Dermis microvascular lymphatic vessel endothelial cell (primary cell): ENCODE data around the gene MX2. TPM values are rescaled to one million over a fixed set of nuclear protein-coding genes. Genes with fewer than 3 reads are reported as not detected.
A peak's percentile ranks its signal among the peaks of the same experiment; 100 is the strongest.
"Not testable (repeated sequence)": the region's sequence is repeated elsewhere in the genome, so short reads cannot be mapped to it uniquely, and the experiment has no call there.

Experiments used
- DNase-seq, 2 donors: peaks; one replicate each; pipeline versions ENCODE4 v3.0.0 to v3.0.0-alpha.2; 2010; ENCODE audit warnings: low read depth in 2 of 2
- total RNA-seq: library from RNA; depleted of rRNA; stranded (reverse); fragments of >200 nt; gene quantifications from 2 replicates; pipeline ENCODE4 v1.2.1, GENCODE V29; 2014

The MX2 gene
- 0.39 and 0.51 TPM in 2 replicates for total RNA-seq

GRCh38 chr21:41361786-41362604 lies at the start of gene MX2:
TSS of gene MX2 (plus strand) at chr21:41362027. CDS start at chr21:41376907, 14,880 bp downstream.
- peak; percentile 9 to 12 for DNase-seq

- DNase-seq, result not testable (repeated sequence)
Observed at GRCh38 chr21:41313285-41314164, 48.3 kb upstream of the MX2 start.

- no peak for DNase-seq
Observed at GRCh38 chr21:41315726-41316125, 46.1 kb upstream of the MX2 start.

GRCh38 chr21:41316200-41317062 lies 45.4 kb upstream of the MX2 start, which contains the start of gene FAM3B:
TSS of gene FAM3B (plus strand) at chr21:41316801. CDS start at chr21:41316880, 79 bp downstream.
- DNase-seq, result no peak

- DNase-seq, result no peak
Observed at GRCh38 chr21:41317063-41317392, 44.8 kb upstream of the MX2 start.

GRCh38 chr21:41317458-41317857 lies 44.4 kb upstream of the MX2 start:
- DNase-seq, result no peak

- DNase-seq, result no peak
Observed at GRCh38 chr21:41318218-41318617, 43.6 kb upstream of the MX2 start.

- no peak for DNase-seq
Observed at GRCh38 chr21:41319273-41319672, 42.6 kb upstream of the MX2 start.

- no peak for DNase-seq
Observed at GRCh38 chr21:41321211-41321907, 40.5 kb upstream of the MX2 start.

- DNase-seq, result no peak
Observed at GRCh38 chr21:41321908-41322495, 39.8 kb upstream of the MX2 start.

GRCh38 chr21:41322496-41323382 lies 39.1 kb upstream of the MX2 start:
- no peak for DNase-seq

GRCh38 chr21:41325138-41325912 lies 36.5 kb upstream of the MX2 start:
- no peak for DNase-seq

GRCh38 chr21:41326414-41327080 lies 35.3 kb upstream of the MX2 start:
- DNase-seq, result no peak

GRCh38 chr21:41327753-41328152 lies 34.1 kb upstream of the MX2 start:
- no peak for DNase-seq

- DNase-seq, result no peak
Observed at GRCh38 chr21:41328660-41329607, 32.9 kb upstream of the MX2 start.

- DNase-seq, result no peak
Observed at GRCh38 chr21:41333752-41334151, 28.1 kb upstream of the MX2 start.

- DNase-seq, result no peak
Observed at GRCh38 chr21:41337515-41337914, 24.3 kb upstream of the MX2 start.
